Neural progenitor cell (in vitro differentiated cells): ENCODE data around the gene NR2F1. TPM values are rescaled to one million over a fixed set of nuclear protein-coding genes. Genes with fewer than 3 reads are reported as not detected.

Experiments used
- DNase-seq: peaks from one replicate; pipeline ENCODE4 v3.0.0-alpha.2; 2016; ENCODE audit warnings: low spot score
- H2AFZ ChIP-seq: fragments of 200-600 bp; sonication (generic); replicated peaks from 2 replicates; pipeline ENCODE4 v1.6.1; 2016; ENCODE audit warnings: antibody characterized with exemption
- H3F3A ChIP-seq: fragments of 200-600 bp; sonication (generic); 2 replicates; pipeline ENCODE4 v1.6.1; 2016; ENCODE audit warnings: antibody characterized with exemption, low read depth
- H3K27ac ChIP-seq: fragments of 200-600 bp; sonication (generic); 2 replicates; pipeline ENCODE4 v1.5.1; 2016; ENCODE audit warnings: mild to moderate bottlenecking
- H3K27me3 ChIP-seq: fragments of 200-600 bp; sonication (generic); 2 replicates; pipeline ENCODE4 v1.6.1; 2016; ENCODE audit warnings: mild to moderate bottlenecking, moderate library complexity
- H3K36me3 ChIP-seq: fragments of 200-600 bp; sonication (generic); 2 replicates; pipeline ENCODE4 v1.5.1; 2016
- H3K4me1 ChIP-seq: fragments of 200-600 bp; sonication (generic); 2 replicates; pipeline ENCODE4 v1.6.1; 2016; ENCODE audit warnings: mixed run types
- H3K4me2 ChIP-seq: fragments of 200-600 bp; sonication (generic); 2 replicates; pipeline ENCODE4 v1.6.1; 2016
- H3K4me3 ChIP-seq: fragments of 200-600 bp; sonication (generic); 2 replicates; pipeline ENCODE4 v1.5.1; 2016
- H3K79me2 ChIP-seq: fragments of 200-600 bp; sonication (generic); 2 replicates; pipeline ENCODE4 v1.6.1; 2016; ENCODE audit warnings: low read depth
- H3K9ac ChIP-seq: fragments of 200-600 bp; sonication (generic); 2 replicates; pipeline ENCODE4 v1.6.1; 2016
- H3K9me3 ChIP-seq: fragments of 200-600 bp; sonication (generic); 2 replicates; pipeline ENCODE4 v1.5.1; 2016; ENCODE audit warnings: low read depth
- H4K20me1 ChIP-seq: fragments of 200-600 bp; sonication (generic); 2 replicates; pipeline ENCODE4 v1.6.1; 2016; ENCODE audit warnings: low read depth
- H3K27ac Mint-ChIP-seq: 3 replicates; pipeline ENCODE4 v1.8.0; 2021; ENCODE audit warnings: mixed read lengths
- H3K27me3 Mint-ChIP-seq: 2 replicates; pipeline ENCODE4 v1.8.0; 2022; ENCODE audit warnings: low read depth, mild to moderate bottlenecking, inconsistent platforms, moderate library complexity, mixed read lengths; ENCODE audit not compliant: insufficient read depth
- H3K36me3 Mint-ChIP-seq: 3 replicates; pipeline ENCODE4 v1.8.0; 2021; ENCODE audit warnings: mixed read lengths
- H3K4me1 Mint-ChIP-seq: 3 replicates; pipeline ENCODE4 v1.8.0; 2021; ENCODE audit warnings: mixed read lengths
- H3K4me3 Mint-ChIP-seq: 3 replicates; pipeline ENCODE4 v1.8.0; 2021; ENCODE audit warnings: mild to moderate bottlenecking, moderate library complexity, mixed read lengths
- H3K9me3 Mint-ChIP-seq: 3 replicates; pipeline ENCODE4 v1.8.0; 2020; ENCODE audit warnings: mixed read lengths
- CTCF ChIP-seq: fragments of 200-600 bp; sonication (generic); IDR thresholded peaks from 2 replicates; pipeline ENCODE4 v1.5.1; 2017; ENCODE audit warnings: antibody characterized with exemption, mild to moderate bottlenecking
- EZH2 ChIP-seq: fragments of 200-600 bp; sonication (generic); IDR thresholded peaks from 2 replicates; pipeline ENCODE4 v1.6.1; 2017; ENCODE audit warnings: antibody characterized with exemption, mild to moderate bottlenecking, moderate library complexity
- EZH2phosphoT487 ChIP-seq: fragments of 200-600 bp; sonication (generic); IDR thresholded peaks from 2 replicates; pipeline ENCODE4 v1.6.1; 2017; ENCODE audit warnings: antibody characterized with exemption
- total RNA-seq: library from RNA; depleted of rRNA; stranded (reverse); fragments of >200 nt; gene quantifications from 2 replicates; pipeline ENCODE4 v1.2.3, GENCODE V29; 2015; ENCODE audit warnings: low replicate concordance

NR2F1 gene
- total RNA-seq, 1 donor from 2014 or later, result 9.1 TPM

DNA sequence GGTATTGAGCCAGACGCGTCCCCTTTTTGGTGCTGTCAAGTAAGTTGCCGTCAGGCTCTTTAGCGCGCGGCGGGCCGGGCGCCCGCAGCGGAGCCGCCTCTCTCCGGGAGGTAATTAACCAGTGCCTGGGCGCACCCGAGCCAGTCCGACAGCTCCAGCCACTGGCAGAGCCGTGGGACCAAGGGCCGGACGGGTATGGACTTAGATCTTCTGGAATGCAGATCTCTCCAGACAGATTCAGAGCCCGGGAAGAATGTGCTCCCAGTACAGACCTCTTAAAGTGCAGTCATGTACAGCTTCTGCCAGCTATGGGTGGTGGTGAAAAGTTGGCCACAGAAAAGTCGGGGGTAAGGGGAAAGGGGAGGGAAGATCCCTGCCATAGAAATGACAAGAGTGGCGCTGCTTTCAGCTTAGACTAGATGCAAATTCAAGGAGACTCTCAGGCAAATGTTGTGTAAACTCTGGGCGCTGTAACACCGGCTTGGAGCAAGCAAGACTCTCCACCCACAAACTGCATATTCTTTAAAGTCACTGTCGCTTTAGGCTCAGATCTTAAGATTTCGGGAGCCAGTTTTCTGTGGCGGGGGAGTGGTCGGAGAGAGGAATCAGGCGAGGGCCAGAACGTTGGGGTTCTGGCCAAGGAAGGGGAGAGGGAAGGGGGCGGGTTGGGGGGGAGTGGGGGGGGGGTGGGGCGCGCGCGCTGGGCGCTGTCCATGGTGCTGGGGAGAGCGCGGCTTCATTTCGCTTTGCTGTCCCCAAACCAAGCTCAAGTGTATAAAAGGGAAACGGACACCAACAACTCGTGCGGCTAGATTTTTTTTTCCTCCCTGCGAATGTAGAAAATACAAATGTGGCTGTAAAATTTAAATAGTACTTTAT, 29.2 kb downstream of the NR2F1 start:
- TF ChIP-seq CTCF, result no peak
- TF ChIP-seq EZH2phosphoT487, result peak; percentile 87
- peak; percentile 78 for TF ChIP-seq EZH2
- Histone ChIP-seq H4K20me1 (peaks cover 75% of the 10 kb centered on the region), H2AFZ (no peak overlapping the region), H3K27me3 (peaks cover 100% of the 10 kb centered on the region), H3K79me2 (no peaks in the 10 kb centered on the region), H3K9ac (no peak overlapping the region), H3F3A (peaks cover 51% of the 10 kb centered on the region), H3K4me1 (peaks cover 21% of the 10 kb centered on the region), H3K27ac (no peak overlapping the region), H3K4me3 (peak overlapping the region; percentile 16), H3K36me3 (no peaks in the 10 kb centered on the region), H3K9me3 (no peaks in the 10 kb centered on the region), H3K4me2 (peak overlapping the region; percentile 69)
- Mint-ChIP-seq H3K27me3 (peaks cover 58% of the 10 kb centered on the region), H3K9me3 (no peaks in the 10 kb centered on the region), H3K4me3 (peak overlapping the region; percentile 82), H3K4me1 (peaks cover 81% of the 10 kb centered on the region), H3K36me3 (no peaks in the 10 kb centered on the region), H3K27ac (no peak overlapping the region)
- peak; percentile 81 for DNase-seq

DNA sequence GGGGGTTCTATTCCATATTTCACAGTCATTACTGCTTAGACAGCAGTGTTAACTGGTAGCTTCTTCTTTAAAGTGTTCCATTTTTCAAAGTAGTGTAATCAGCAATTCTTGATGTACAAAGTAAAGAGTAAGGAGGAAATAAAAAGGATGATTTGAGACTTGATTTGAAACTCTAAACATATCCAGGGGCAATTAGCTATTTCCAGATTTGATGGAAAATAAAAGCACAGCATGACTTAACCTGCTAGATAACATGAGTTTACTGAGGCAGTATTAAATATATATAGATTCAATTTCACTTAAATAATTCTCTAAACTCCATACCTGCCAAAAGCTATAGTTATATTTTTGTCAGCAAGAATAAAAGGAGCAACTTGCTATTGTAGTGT, 29.8 kb downstream of the NR2F1 start:
- Histone ChIP-seq H3F3A (peaks cover 51% of the 10 kb centered on the region), H3K4me1 (peaks cover 15% of the 10 kb centered on the region), H3K27me3 (peaks cover 100% of the 10 kb centered on the region), H3K4me3 (no peak overlapping the region), H3K79me2 (no peaks in the 10 kb centered on the region), H3K9ac (no peak overlapping the region), H3K9me3 (no peaks in the 10 kb centered on the region), H3K36me3 (no peaks in the 10 kb centered on the region), H3K4me2 (no peak overlapping the region), H4K20me1 (peaks cover 82% of the 10 kb centered on the region), H3K27ac (no peak overlapping the region), H2AFZ (no peak overlapping the region)
- Mint-ChIP-seq H3K9me3 (no peaks in the 10 kb centered on the region), H3K27me3 (peaks cover 53% of the 10 kb centered on the region), H3K4me1 (peaks cover 79% of the 10 kb centered on the region), H3K27ac (no peak overlapping the region), H3K36me3 (no peaks in the 10 kb centered on the region), H3K4me3 (peak overlapping the region; percentile 4)
- no peak for DNase-seq
- TF ChIP-seq CTCF, result no peak
- no peak for TF ChIP-seq EZH2
- no peak for TF ChIP-seq EZH2phosphoT487

DNA sequence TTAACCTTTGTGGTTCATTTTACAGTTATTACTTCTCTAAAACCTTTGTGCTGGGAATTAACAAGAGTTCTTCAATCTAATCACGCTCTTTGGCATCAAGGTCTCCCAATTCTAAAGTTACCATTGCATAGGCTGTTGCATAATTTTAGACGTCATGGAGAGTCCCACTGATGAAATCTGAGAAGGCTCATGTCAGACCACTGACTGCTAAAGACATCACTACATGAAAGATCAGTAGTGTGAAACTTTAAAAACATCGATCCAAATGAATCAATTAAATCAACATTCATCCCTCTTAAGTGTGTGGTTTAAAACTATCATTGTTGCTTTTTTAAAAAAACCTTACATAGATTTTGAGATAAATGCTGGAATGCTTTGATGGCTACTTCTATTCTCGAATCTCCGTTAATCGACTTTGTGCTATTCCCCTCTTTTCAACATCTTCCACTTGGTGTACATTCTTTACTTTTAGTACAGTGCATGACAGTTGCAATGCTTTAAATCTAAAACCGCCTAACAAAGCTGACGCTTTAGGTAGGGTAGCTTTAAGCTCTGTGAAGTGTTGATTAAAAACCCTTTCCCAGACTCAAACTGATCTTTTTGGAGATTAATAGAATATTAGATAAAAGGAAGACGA, 33.6 kb downstream of the NR2F1 start:
- H3K36me3 Mint-ChIP-seq, result no peaks in the 10 kb centered on the region
- H3K79me2 ChIP-seq, result no peaks in the 10 kb centered on the region
- no peaks in the 10 kb centered on the region for H3K9me3 ChIP-seq
- no peak overlapping the region for H3K9ac ChIP-seq
- no peak overlapping the region for H3K4me3 ChIP-seq
- no peak overlapping the region for H3K27ac ChIP-seq
- no peak overlapping the region for H2AFZ ChIP-seq
- H3K27me3 ChIP-seq, result peaks cover 89% of the 10 kb centered on the region
- H3K36me3 ChIP-seq, result no peaks in the 10 kb centered on the region
- H3K4me3 Mint-ChIP-seq, result no peak overlapping the region
- peaks cover 18% of the 10 kb centered on the region for H3K4me1 ChIP-seq
- H3K9me3 Mint-ChIP-seq, result no peaks in the 10 kb centered on the region
- H3K27ac Mint-ChIP-seq, result no peak overlapping the region
- peaks cover 43% of the 10 kb centered on the region for H3F3A ChIP-seq
- peaks cover 26% of the 10 kb centered on the region for H3K27me3 Mint-ChIP-seq
- TF ChIP-seq EZH2phosphoT487 (peak; percentile 10), CTCF (no peak), EZH2 (peak; percentile 41)
- no peak overlapping the region for H3K4me2 ChIP-seq
- DNase-seq, result no peak
- peaks cover 75% of the 10 kb centered on the region for H3K4me1 Mint-ChIP-seq
- peaks cover 54% of the 10 kb centered on the region for H4K20me1 ChIP-seq
